ENCODE results near the gene MPLKIP. TPM values are rescaled to one million over a fixed set of nuclear protein-coding genes. Genes with fewer than 3 reads are reported as not detected.

Gene MPLKIP
- total RNA-seq, 4 donors from 2014 or later = 22.0 to 92.4 (median 42.9) TPM

DNA sequence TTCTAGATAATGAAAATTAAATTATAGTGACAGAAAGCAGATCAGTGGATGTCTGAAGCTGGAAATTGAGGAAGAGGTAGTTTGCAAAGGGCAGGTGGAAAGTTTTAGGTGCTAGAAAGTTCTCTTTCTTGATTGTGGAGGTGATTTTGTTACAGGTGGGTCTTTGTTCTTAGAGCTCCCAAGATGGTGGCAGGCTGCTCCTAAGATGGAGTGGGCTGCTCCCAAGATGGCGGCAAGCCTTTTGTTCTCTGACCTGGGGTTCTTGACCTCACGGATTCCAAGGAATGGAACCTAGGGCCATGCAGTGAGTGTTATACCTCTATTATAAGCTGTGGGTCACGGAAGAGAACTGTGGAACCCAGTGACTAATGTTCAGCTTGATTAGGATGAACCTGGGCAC is 32.9 kb upstream of the MPLKIP start:
- 90 to 96% methylated on average over 3 of the region's 3 CpGs for WGBS, 2 donors

DNA sequence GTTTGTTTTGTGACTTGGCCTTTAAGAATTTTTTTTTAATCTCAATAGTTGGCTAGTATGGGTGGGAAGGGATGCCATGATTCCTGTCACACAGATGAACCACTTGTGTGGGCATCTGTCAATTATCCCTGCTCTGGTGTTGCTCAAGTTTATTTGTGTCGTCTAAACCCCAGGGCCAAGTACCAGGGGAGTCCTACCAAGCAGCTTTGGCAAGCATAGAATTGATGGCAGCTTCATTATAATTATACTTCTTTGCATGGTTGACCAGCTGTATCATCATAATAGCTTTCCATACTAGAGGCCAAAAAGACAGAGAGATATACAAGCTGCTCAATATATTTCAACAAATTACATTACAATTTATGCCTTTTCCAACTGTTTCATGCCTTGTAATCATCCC is 30.8 kb upstream of the MPLKIP start:
- DNase-seq = no peak
- no peaks in the 10 kb centered on the region for H3K9me3 ChIP-seq
- 29% methylated on average over 1 of the region's 1 CpG for WGBS, 2 donors
- H3K27me3 ChIP-seq = no peaks in the 10 kb centered on the region
- TF ChIP-seq POLR2A (IDR thresholded peaks at IDR 0.05) = no peak
- TF ChIP-seq, protein P1, sequence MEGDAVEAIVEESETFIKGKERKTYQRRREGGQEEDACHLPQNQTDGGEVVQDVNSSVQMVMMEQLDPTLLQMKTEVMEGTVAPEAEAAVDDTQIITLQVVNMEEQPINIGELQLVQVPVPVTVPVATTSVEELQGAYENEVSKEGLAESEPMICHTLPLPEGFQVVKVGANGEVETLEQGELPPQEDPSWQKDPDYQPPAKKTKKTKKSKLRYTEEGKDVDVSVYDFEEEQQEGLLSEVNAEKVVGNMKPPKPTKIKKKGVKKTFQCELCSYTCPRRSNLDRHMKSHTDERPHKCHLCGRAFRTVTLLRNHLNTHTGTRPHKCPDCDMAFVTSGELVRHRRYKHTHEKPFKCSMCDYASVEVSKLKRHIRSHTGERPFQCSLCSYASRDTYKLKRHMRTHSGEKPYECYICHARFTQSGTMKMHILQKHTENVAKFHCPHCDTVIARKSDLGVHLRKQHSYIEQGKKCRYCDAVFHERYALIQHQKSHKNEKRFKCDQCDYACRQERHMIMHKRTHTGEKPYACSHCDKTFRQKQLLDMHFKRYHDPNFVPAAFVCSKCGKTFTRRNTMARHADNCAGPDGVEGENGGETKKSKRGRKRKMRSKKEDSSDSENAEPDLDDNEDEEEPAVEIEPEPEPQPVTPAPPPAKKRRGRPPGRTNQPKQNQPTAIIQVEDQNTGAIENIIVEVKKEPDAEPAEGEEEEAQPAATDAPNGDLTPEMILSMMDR (IDR thresholded peaks at IDR 0.05) = no peak
- no peaks in the 10 kb centered on the region for H3K36me3 ChIP-seq
- no peak overlapping the region for H3K27ac ChIP-seq
- H3K4me3 ChIP-seq (replicated peaks in 1 of 3) = no peak overlapping the region
- no peaks in the 10 kb centered on the region for H3K4me1 ChIP-seq
- intact Hi-C loops (cut with DNase I) = no loop called here

More for the DNA sequence above, 32.9 kb upstream of the MPLKIP start:
- intact Hi-C loops (cut with DNase I) = no loop called here
- no peak overlapping the region for H3K27ac ChIP-seq
- no peak overlapping the region for H3K4me3 ChIP-seq (replicated peaks in 1 of 3)
- no peaks in the 10 kb centered on the region for H3K4me1 ChIP-seq
- H3K36me3 ChIP-seq = no peaks in the 10 kb centered on the region
- TF ChIP-seq, protein P1 (IDR thresholded peaks at IDR 0.05) = no peak
- TF ChIP-seq POLR2A (IDR thresholded peaks at IDR 0.05) = no peak
- DNase-seq = no peak
- H3K9me3 ChIP-seq = no peaks in the 10 kb centered on the region
- no peaks in the 10 kb centered on the region for H3K27me3 ChIP-seq

DNA sequence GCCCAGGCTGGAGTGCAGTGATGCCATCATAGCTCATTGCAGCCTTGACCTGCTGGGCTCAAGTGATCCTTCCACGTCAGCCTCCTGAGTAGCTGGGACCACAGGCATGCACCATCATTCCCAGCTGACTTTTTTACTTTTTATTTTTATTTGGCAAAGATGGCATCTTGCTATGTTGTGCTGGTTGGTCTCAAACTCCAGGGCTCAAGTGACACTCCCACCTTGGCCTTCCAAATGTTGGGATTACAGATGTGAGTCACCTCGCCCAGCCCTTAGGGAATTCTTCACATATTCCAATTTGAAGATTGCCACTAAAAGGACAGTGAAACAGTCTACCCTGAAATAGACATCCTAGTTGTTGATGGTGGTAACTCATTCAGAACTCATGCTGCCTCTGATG is 28.1 kb upstream of the MPLKIP start:
- intact Hi-C loops (cut with DNase I) = no loop called here
- TF ChIP-seq, protein P1 (IDR thresholded peaks at IDR 0.05) = no peak
- TF ChIP-seq POLR2A (IDR thresholded peaks at IDR 0.05) = no peak
- Histone ChIP-seq H3K36me3 (no peaks in the 10 kb centered on the region), H3K27ac (no peak overlapping the region), H3K9me3 (no peaks in the 10 kb centered on the region), H3K27me3 (no peaks in the 10 kb centered on the region), H3K4me1 (no peaks in the 10 kb centered on the region), H3K4me3 (replicated peaks in 1 of 3) (no peak overlapping the region)
- DNase-seq = no peak
- 89 to 91% methylated on average over 2 of the region's 2 CpGs for WGBS, 2 donors

DNA sequence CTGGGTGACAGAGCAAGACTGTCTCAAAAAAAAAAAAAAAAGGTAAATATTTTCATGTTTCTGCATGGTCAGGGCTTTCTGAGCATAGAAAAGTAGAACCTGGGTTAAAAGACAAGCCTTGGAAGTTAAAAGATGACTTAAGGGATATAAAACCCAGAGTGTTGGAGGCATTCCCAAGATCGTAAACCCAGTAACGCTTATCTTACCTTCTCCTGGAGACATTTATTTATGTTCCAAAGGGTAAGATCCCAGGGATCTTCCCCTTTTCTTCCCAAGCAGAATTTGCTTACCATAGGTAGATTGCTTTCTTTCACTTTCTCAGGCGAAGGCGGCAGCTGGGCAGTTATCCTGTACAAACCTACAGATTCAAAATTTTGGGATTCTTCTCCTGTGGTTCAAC is 22.6 kb upstream of the MPLKIP start:
- intact Hi-C loops (cut with DNase I) = no loop called here
- Histone ChIP-seq H3K4me1 (no peaks in the 10 kb centered on the region), H3K27ac (no peak overlapping the region), H3K36me3 (no peaks in the 10 kb centered on the region), H3K9me3 (no peaks in the 10 kb centered on the region), H3K4me3 (replicated peaks in 1 of 3) (no peak overlapping the region), H3K27me3 (no peaks in the 10 kb centered on the region)
- DNase-seq = no peak
- 93 to 96% methylated on average over 4 of the region's 4 CpGs for WGBS, 2 donors
- no peak for TF ChIP-seq POLR2A (IDR thresholded peaks at IDR 0.05)
- TF ChIP-seq, protein P1 (IDR thresholded peaks at IDR 0.05) = no peak

DNA sequence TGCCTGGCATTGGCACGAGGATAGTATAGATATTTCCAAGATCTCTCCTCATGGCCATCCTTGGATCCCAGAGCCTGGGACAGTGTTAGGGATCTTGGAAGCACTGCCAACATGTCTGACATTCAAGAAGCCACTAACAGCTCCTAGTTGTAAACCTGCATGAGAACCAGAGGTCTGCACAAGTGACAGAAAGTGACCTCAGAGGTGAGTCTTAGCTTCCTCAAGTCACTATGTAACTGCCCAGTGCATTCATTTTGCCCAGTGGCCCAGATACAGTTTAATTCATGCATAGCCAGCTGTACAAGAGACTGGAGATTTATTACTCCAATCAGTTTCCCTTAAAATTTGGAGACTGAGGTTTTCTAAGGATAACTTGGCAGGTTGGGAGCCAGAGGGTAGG is 17.1 kb upstream of the MPLKIP start:
- intact Hi-C loops (cut with DNase I) = no loop called here
- H3K9me3 ChIP-seq = no peaks in the 10 kb centered on the region
- H3K36me3 ChIP-seq = no peaks in the 10 kb centered on the region
- H3K4me3 ChIP-seq (replicated peaks in 1 of 3) = no peak overlapping the region
- 89 to 100% methylated on average over 1 of the region's 1 CpG for WGBS, 2 donors
- H3K27me3 ChIP-seq = no peaks in the 10 kb centered on the region
- no peak overlapping the region for H3K27ac ChIP-seq
- H3K4me1 ChIP-seq = no peaks in the 10 kb centered on the region
- TF ChIP-seq POLR2A (IDR thresholded peaks at IDR 0.05) = no peak
- TF ChIP-seq, protein P1 (IDR thresholded peaks at IDR 0.05) = no peak
- no peak for DNase-seq

Measured in thyroid gland (tissue), 4 donors.